A673 (cell line): ENCODE results near the gene TTC27. TPM values are rescaled to one million over a fixed set of nuclear protein-coding genes. Genes with fewer than 3 reads are reported as not detected.

ENCODE experiments used
- BruUV-seq: library from RNA; stranded (reverse); fragments of 400-500 nt; replicated peaks from 2 replicates; lab custom pipeline; 2021; lab: Mats Ljungman, UMichigan
- CTCF ChIA-PET: fragments of 300-600 bp; sonication (Branson Sonifier 250); formaldehyde crosslinking; loops from one replicate; lab custom pipeline; 2022; ENCODE audit warnings: antibody characterized with exemption; lab: Charles Lee
- POLR2A ChIA-PET: fragments of 300-600 bp; sonication (Branson Sonifier 250); formaldehyde crosslinking; loops from one replicate; lab custom pipeline; 2022; ENCODE audit warnings: antibody characterized with exemption; ENCODE audit not compliant: low non-redundant PET; lab: Charles Lee
- DNase-seq: peaks from one replicate; pipeline ENCODE4 v3.0.0-alpha.2; 2015; ENCODE audit warnings: low spot score
- H3K27ac ChIP-seq: fragments of 200-600 bp; sonication (generic); 2 replicates; pipeline ENCODE4 v1.5.1; 2016; ENCODE audit warnings: mixed run types, low read depth, mild to moderate bottlenecking, mixed read lengths, antibody characterized with exemption, low read length; ENCODE audit not compliant: poor library complexity, severe bottlenecking
- H3K27me3 ChIP-seq: fragments of 200-600 bp; sonication (generic); replicated peaks from 2 replicates; pipeline ENCODE4 v1.6.1; 2017; ENCODE audit warnings: mixed run types, low read depth, mild to moderate bottlenecking, mixed read lengths, antibody characterized with exemption, low read length; ENCODE audit not compliant: insufficient read depth, poor library complexity
- H3K36me3 ChIP-seq: fragments of 200-600 bp; sonication (generic); 2 replicates; pipeline ENCODE4 v1.6.1; 2016; ENCODE audit warnings: mixed run types, mild to moderate bottlenecking, mixed read lengths, antibody characterized with exemption, low read length; ENCODE audit not compliant: insufficient read depth, poor library complexity, severe bottlenecking
- H3K4me1 ChIP-seq: fragments of 200-600 bp; sonication (generic); 2 replicates; pipeline ENCODE4 v1.6.1; 2017; ENCODE audit warnings: mixed run types, mild to moderate bottlenecking, mixed read lengths, antibody characterized with exemption, low read length; ENCODE audit not compliant: insufficient read depth, poor library complexity, severe bottlenecking
- H3K4me3 ChIP-seq: fragments of 200-600 bp; sonication (generic); 2 replicates; pipeline ENCODE4 v1.5.1; 2016; ENCODE audit warnings: low read depth, mixed run types, mild to moderate bottlenecking, mixed read lengths, low read length; ENCODE audit not compliant: poor library complexity, severe bottlenecking
- H3K9me3 ChIP-seq: fragments of 200-600 bp; sonication (generic); 2 replicates; pipeline ENCODE4 v1.6.1; 2016; ENCODE audit warnings: mixed run types, low read depth, mild to moderate bottlenecking, mixed read lengths, antibody characterized with exemption, low read length; ENCODE audit not compliant: poor library complexity, severe bottlenecking
- EZH2 ChIP-seq: fragments of 200-600 bp; sonication (generic); IDR thresholded peaks from 2 replicates; pipeline ENCODE4 v1.6.1; 2017; ENCODE audit warnings: borderline replicate concordance, low read depth, mild to moderate bottlenecking, mixed read lengths, antibody characterized with exemption, low read length; ENCODE audit not compliant: poor library complexity, severe bottlenecking
- intact Hi-C: fragments of 100-400 bp; cut with micrococcal nuclease; formaldehyde crosslinking; loops from one replicate; pipeline ENCODE4 v1.10.0; 2022; ENCODE audit not compliant: unreplicated experiment
- total RNA-seq: library from RNA; stranded (reverse); gene quantifications from 2 replicates; pipeline ENCODE4 v1.2.3, GENCODE V29; 2021
- TF ChIP-seq, protein P1 (sequence below): fragments of 300-800, 200-600 bp; sonication (generic); conservative IDR thresholded peaks from 2 replicates; pipeline ENCODE4 v1.5.1; 2017; ENCODE audit warnings: low read depth, mild to moderate bottlenecking, antibody characterized with exemption, low read length, moderate library complexity, mixed read lengths

Gene TTC27
- total RNA-seq, 1 experiment from 2014 or later = 29.8 TPM

DNA sequence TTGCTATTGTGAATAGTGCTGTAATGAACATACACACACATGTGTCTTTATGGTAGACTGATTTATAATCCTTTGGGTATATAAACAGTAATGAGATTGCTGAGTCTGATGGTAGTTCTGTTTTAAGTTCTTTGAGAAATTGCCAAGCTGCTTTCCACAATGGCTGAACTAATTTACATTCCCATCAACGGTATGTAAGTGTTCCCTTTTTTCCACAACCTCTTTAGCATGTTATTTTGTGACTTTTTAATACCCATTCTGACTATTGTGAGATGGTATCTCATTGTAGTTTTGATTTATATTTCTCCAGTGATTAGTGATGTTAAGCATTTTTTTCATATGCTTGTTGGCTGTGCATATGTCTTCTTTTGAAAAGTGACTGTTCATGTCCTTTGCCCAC, 86.7 kb downstream of the TTC27 start:
- H3K27ac ChIP-seq = no peak overlapping the region
- no TSS peak for BruUV-seq
- H3K27me3 ChIP-seq = no peaks in the 10 kb centered on the region
- no peaks in the 10 kb centered on the region for H3K36me3 ChIP-seq
- ChIA-PET CTCF (no interaction called here), POLR2A (no interaction called here)
- no peak for DNase-seq
- intact Hi-C loops = no loop called here
- H3K9me3 ChIP-seq = peaks cover 4% of the 10 kb centered on the region
- H3K4me1 ChIP-seq = peaks cover 15% of the 10 kb centered on the region
- TF ChIP-seq, protein P1, sequence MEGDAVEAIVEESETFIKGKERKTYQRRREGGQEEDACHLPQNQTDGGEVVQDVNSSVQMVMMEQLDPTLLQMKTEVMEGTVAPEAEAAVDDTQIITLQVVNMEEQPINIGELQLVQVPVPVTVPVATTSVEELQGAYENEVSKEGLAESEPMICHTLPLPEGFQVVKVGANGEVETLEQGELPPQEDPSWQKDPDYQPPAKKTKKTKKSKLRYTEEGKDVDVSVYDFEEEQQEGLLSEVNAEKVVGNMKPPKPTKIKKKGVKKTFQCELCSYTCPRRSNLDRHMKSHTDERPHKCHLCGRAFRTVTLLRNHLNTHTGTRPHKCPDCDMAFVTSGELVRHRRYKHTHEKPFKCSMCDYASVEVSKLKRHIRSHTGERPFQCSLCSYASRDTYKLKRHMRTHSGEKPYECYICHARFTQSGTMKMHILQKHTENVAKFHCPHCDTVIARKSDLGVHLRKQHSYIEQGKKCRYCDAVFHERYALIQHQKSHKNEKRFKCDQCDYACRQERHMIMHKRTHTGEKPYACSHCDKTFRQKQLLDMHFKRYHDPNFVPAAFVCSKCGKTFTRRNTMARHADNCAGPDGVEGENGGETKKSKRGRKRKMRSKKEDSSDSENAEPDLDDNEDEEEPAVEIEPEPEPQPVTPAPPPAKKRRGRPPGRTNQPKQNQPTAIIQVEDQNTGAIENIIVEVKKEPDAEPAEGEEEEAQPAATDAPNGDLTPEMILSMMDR = no peak
- no peak for TF ChIP-seq EZH2
- no peak overlapping the region for H3K4me3 ChIP-seq

DNA sequence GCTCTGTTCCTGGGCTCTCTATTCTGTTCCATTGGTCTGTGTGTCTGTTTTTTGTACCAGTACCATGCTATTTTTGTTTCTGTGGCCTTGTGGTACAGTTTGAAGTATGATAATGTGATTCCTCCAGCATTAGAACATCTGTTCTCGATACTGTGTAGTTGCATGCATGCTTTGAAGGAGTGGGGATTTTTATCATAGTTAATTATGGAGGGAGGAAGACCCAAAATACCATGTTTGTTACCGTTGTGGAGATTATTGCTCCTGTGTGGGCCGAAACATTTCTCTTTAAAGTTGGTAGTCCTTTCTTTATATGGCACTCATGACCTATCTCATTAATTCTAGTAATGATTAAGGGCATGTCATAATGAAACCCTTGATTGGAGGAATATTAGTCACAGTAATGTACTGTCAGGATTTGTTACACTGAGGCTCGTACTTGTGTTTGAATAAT, 87.6 kb downstream of the TTC27 start:
- CTCF ChIA-PET = no interaction called here
- H3K27me3 ChIP-seq = no peaks in the 10 kb centered on the region
- POLR2A ChIA-PET = no interaction called here
- no TSS peak for BruUV-seq
- no peak overlapping the region for H3K4me3 ChIP-seq
- peaks cover 15% of the 10 kb centered on the region for H3K4me1 ChIP-seq
- H3K9me3 ChIP-seq = peaks cover 4% of the 10 kb centered on the region
- TF ChIP-seq, protein P1 = no peak
- no peak for TF ChIP-seq EZH2
- no peak for DNase-seq
- no peak overlapping the region for H3K27ac ChIP-seq
- H3K36me3 ChIP-seq = no peaks in the 10 kb centered on the region
- intact Hi-C loops = no loop called here

DNA sequence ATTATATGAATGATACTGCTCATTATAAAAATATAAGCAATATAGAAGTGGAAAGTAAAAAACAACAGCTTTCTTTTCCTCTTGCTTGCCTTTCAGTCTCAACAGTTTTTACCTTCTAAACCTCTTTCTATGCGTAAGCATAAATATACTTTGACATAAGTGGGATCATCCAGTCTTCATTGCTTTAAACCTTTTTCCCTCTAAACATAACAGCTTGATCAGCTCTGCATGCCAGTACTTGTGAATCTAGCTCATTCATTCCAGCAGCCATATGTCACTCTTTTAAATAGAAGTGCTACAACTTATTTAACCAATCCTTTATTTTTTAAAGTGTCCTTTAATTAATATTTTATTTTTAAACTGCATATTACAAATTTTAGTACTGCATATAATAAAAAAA, 88.1 kb downstream of the TTC27 start:
- TF ChIP-seq, protein P1 = no peak
- TF ChIP-seq EZH2 = no peak
- Histone ChIP-seq H3K27ac (no peak overlapping the region), H3K4me3 (no peak overlapping the region), H3K27me3 (no peaks in the 10 kb centered on the region), H3K4me1 (peaks cover 11% of the 10 kb centered on the region), H3K36me3 (no peaks in the 10 kb centered on the region), H3K9me3 (peaks cover 4% of the 10 kb centered on the region)
- ChIA-PET POLR2A (no interaction called here), CTCF (no interaction called here)
- intact Hi-C loops = no loop called here
- no peak for DNase-seq
- no TSS peak for BruUV-seq
